A172 (cell line): ENCODE results near the gene CALN1. TPM values are rescaled to one million over a fixed set of nuclear protein-coding genes. Genes with fewer than 3 reads are reported as not detected.

Source experiments
- DNase-seq: peaks from one replicate; pipeline ENCODE4 v3.0.0-alpha.2; 2015; ENCODE audit warnings: low spot score
- total RNA-seq: library from RNA; depleted of rRNA; stranded (reverse); fragments of >200 nt; shearing (Covaris generic); gene quantifications from 2 replicates; pipeline ENCODE4 v1.2.3, GENCODE V29; 2014

The CALN1 gene
- total RNA-seq, 1 experiment from 2014 or later = not detected

GRCh38 chr7:72183835-72184234 lies 228.3 kb downstream of the CALN1 start:
- DNase-seq = peak; percentile 3

- DNase-seq = no peak
Observed at GRCh38 chr7:72182036-72182435, 230.1 kb downstream of the CALN1 start.

- DNase-seq = no peak
Observed at GRCh38 chr7:72176875-72177274, 235.3 kb downstream of the CALN1 start.

DNA sequence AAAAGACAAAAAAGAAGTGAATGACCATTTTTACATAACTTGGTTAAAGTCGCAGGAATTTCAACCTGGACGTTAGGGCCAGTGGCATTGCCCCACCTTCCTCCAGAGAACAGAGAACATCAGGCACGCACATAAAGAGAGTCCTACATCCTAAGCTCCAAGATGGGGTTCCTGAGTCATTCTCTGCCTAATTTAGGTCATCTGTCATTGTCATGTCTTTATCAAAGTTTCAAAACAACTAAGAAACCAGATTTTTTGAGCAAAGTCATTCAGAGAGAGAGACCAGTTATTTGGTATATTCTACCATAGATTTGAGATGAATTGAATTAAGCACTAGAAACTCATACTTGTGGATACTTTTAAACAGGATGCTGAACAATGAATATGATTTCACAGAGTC lies 241.7 kb downstream of the CALN1 start:
- DNase-seq = no peak

DNA sequence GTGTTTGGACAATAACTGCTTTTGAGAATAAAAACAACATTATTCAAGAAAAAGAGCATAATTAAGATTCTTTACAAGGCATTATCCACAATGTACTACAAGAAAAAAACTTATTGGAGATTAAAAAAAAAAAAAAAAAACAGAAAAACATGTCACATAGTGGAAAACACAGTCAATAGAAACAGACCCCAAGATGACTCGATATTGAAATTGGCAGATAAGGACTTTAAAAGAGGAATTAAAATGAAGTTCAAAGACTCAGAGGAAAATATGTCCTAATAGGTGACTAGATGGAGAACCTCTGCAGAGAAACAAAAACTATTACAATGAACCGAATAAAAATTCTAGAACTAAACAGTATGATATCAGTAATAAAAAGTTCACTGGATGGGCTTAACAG lies 248.9 kb downstream of the CALN1 start:
- no peak for DNase-seq

GRCh38 chr7:72161534-72161933 lies 250.6 kb downstream of the CALN1 start:
- DNase-seq = no peak

- DNase-seq = no peak
Observed at GRCh38 chr7:72159911-72160310, 252.2 kb downstream of the CALN1 start.

- DNase-seq = no peak
Observed at GRCh38 chr7:72156671-72157070, 255.5 kb downstream of the CALN1 start.

GRCh38 chr7:72153132-72153512 lies 259.0 kb downstream of the CALN1 start:
- no peak for DNase-seq

DNA sequence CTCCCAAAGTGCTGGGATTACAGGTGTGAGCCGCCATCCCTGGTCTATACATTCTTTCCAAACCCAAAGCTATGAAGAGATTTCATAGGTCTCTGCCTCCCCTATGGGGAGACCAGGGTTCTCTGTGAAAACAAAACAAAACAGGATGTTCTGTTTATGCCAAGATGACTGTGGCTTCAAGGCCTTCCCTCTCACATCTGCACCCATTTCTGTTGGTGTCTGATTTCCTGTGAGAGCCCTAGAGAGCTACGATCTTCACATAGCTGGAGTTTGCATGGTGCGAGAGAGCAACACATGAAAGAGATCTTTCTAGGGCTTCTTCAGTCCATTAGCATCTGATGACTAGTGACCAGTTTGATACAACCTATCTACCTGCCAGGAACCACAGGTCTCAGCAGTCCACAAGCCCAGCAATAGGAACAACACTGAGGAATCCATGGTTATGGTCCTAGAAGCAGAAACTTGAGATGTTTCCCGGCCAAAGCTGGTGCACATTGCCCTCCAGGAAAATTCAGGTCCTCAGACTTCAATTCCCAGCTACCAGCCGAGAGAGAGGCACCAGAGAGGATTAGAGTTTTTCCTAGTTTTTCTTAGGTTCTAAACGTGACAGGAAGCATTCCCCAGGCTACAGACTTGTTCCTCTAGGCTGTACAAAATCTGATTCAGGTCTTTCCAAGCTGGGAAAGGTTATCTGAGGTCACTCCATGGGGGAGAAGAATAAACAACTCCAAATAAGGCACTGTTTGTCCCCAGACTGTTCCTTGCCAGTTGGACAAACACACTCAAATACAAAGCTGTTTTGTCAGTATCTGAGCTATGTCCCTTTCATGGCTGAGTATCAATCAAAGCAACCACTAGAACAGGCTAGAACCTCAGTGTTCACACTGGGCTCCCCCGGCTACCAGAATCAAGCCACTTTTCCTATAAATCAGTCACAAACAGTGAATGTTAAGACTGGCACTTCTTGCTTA lies 259.7 kb downstream of the CALN1 start:
- DNase-seq = no peak

- no peak for DNase-seq
Observed at GRCh38 chr7:72140566-72140965, 271.6 kb downstream of the CALN1 start.

DNA sequence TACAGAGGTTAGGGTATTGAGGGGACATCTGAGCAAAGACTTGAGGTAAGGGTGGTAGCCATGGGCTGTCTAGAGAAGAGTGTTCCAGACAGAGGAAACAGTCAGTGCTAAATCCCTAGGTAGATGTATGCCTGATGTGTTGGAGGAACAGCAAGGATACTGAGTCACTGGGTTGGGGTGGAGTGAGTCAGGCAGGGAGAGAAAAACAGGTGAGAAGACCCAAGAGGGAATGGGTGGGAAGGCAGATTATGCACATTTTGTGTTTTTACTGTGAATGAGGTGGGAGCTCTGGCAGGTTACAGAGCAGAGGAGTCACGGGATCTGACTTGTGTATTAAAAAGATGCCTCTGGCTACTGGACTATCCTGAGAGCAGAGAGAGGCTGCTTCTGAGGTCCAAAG lies 285.0 kb downstream of the CALN1 start:
- DNase-seq = no peak

- DNase-seq = no peak
Observed at GRCh38 chr7:72123913-72124312, 288.2 kb downstream of the CALN1 start.

- DNase-seq = no peak
Observed at GRCh38 chr7:72118366-72118765, 293.8 kb downstream of the CALN1 start.

DNA sequence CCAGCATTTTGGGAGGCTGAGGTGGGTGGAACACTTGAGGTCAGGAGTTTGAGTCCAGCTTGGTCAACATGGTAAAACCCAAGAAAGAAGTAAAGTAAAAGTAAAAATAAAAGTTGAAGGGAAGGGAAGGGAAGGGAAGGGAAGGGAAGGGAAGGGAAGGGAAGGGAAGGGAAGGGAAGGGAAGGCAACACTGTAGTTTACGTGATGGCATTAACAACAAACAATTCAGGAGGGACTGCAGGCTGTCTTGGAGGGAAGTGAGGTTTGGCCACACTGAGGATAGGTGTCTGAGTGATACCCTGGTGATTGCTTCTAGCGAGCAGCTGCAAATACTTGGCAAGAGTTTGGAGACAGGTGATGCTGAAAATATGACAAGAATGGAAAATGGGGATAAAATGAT lies 298.0 kb downstream of the CALN1 start:
- no peak for DNase-seq

DNA sequence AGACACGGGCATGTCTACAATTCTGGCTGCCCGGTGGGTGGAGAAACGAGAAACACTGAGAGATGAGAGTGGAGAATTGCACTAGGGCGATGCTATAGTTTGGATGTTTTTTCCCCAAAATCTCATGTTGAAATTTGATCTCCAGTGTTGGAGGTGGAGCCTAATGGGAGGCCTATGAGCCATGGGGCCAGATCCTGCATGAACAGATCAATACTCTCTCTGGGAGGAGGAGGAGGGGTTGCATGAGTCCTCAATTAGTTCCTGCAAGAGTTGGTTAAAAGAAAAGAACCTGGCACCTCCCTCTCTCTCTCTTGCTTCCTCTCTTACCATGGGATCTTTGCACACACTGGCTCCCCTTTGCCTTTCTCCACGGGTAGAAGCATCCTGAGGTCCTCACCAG lies 299.1 kb downstream of the CALN1 start:
- no peak for DNase-seq

GRCh38 chr7:72112530-72112929 lies 299.6 kb downstream of the CALN1 start:
- DNase-seq = no peak

DNA sequence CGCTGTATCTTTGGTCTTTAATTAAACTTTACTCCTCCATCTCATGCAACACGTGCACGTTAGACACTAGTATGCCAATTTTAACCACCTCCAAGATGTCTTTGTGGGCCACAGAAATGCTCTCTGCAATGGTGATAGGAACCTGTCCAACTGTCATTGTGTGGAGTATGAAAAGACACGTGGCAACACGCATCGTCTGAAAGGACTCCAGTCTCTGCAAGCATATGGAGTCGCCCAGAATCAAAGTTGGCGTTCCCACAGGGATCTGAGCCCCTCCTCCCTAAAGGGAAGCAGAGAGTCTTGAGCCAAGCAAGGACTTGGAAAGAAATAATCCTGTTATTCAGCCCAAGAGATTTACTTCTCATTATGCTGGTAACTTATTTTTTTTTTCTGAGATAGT lies 301.1 kb downstream of the CALN1 start:
- no peak for DNase-seq

- no peak for DNase-seq
Observed at GRCh38 chr7:72109566-72109965, 302.6 kb downstream of the CALN1 start.

GRCh38 chr7:72106405-72106804 lies 305.7 kb downstream of the CALN1 start:
- no peak for DNase-seq

GRCh38 chr7:72101444-72101843 lies 310.7 kb downstream of the CALN1 start:
- DNase-seq = no peak

- DNase-seq = no peak
Observed at GRCh38 chr7:72099784-72100183, 312.4 kb downstream of the CALN1 start.

GRCh38 chr7:72098807-72099580 lies 313.1 kb downstream of the CALN1 start:
- no peak for DNase-seq
